Measurements from ENCODE around the gene VWC2.

DNA sequence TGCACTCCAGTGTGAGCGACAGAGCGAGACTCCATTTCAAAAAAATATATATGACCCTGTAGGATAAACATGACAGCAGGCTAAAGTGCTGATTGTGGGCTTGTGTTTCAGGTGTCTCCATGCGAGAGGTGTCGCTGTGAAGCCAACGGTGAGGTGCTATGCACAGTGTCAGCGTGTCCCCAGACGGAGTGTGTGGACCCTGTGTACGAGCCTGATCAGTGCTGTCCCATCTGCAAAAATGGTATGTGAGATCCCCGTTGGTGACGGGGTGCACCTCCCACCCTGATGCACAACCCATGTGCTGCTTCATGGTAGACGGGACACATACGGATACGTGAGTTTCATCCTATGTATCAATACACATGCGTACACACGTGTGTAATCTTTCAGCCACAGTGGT lies 29.2 kb downstream of the VWC2 start:
- TF ChIP-seq, protein P1, sequence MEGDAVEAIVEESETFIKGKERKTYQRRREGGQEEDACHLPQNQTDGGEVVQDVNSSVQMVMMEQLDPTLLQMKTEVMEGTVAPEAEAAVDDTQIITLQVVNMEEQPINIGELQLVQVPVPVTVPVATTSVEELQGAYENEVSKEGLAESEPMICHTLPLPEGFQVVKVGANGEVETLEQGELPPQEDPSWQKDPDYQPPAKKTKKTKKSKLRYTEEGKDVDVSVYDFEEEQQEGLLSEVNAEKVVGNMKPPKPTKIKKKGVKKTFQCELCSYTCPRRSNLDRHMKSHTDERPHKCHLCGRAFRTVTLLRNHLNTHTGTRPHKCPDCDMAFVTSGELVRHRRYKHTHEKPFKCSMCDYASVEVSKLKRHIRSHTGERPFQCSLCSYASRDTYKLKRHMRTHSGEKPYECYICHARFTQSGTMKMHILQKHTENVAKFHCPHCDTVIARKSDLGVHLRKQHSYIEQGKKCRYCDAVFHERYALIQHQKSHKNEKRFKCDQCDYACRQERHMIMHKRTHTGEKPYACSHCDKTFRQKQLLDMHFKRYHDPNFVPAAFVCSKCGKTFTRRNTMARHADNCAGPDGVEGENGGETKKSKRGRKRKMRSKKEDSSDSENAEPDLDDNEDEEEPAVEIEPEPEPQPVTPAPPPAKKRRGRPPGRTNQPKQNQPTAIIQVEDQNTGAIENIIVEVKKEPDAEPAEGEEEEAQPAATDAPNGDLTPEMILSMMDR (IDR thresholded peaks at IDR 0.05) = no peak
- TF ChIP-seq POLR2A (IDR thresholded peaks at IDR 0.05) = no peak

All from body of pancreas (tissue), 4 donors.